GM21381 (cell line): ENCODE data around the gene ATP5MC2.
"Not testable (repeated sequence)": the region's sequence is repeated elsewhere in the genome, so short reads cannot be mapped to it uniquely, and the experiment has no call there.

ENCODE experiments used
- ATAC-seq: cut with Tn5 transposase; IDR thresholded peaks from one replicate; pipeline ENCODE4 v1.9.1; 2021; ENCODE audit warnings: mild to moderate bottlenecking, moderate library complexity; ENCODE audit not compliant: unreplicated experiment

The ATP5MC2 gene

GRCh38 chr12:53653595-53653994 lies 22.3 kb downstream of the ATP5MC2 start:
- no peak for ATAC-seq

DNA sequence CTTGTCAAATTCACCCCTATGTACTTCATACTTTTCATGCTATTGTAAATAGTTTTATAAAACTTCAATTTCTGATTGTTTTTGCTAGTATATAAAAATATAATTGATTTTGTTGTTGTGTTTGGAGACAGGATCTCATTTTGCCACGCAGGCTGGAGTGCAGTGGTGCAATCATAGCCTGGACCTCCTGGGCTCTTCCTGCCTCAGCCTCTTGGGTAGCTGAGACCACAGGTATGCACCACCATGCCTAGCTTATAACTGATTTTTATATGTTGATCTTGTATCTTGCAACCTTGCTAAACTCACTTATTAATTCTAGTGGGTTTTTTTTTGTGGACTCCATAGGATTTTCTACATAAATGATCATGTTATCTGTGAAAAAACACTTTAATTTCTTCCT lies 23.5 kb downstream of the ATP5MC2 start:
- no peak for ATAC-seq

DNA sequence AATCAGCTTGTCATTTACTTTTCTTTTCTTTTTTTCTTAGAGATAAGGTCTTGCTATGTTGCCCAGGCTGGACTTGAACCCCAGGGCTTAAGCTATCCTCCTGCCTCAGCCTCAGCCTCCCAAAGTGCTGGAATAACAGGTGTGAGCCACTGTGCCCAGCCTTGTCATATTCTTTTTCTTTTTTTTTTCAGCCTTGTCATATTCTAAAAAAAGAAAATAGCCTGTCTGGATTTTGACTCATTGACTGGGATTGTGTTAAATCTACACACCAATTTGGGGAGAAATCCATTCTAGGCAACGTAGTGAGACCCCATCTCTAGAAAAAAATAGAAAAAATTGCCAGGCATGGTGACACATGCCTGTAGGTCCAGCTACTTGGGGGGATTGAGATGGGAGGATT lies 24.1 kb downstream of the ATP5MC2 start:
- no peak for ATAC-seq

DNA sequence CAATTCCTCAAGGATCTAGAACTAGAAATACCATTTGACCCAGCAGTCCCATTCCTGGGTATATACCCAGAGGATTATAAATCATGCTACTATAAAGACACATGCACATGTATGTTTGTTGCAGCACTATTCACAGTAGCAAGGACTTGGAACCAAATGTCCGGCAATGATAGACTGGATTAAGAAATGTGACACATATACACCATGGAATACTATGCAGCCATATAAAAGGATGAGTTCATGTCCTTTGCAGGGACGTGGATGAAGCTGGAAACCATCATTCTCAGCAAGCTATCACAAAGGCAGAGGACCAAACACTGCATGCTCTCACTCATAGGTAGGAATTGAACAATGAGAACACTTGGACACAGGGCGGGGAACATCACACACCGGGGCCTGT lies 29.6 kb downstream of the ATP5MC2 start:
- not testable (repeated sequence) for ATAC-seq

GRCh38 chr12:53645165-53645564 lies 30.7 kb downstream of the ATP5MC2 start:
- ATAC-seq: no peak

DNA sequence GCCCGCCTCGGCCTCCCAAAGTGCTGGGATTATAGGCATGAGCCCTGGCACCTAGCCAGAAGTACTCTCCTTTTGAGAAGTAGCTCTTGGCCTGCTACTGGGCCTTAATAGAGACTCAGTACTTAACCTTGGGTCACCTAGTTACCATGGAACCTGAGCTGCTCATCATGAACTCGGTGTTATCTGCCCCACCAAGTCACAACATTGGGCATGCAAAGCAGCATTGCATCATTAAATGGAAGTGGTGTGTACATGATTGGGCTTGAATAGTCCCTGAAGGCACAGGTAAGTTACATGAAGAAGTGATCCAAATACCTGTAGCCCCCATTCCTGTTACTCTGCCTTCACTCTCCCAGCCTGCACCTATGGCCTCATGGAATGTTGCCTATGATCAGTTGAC lies 31.8 kb downstream of the ATP5MC2 start:
- no peak for ATAC-seq

DNA sequence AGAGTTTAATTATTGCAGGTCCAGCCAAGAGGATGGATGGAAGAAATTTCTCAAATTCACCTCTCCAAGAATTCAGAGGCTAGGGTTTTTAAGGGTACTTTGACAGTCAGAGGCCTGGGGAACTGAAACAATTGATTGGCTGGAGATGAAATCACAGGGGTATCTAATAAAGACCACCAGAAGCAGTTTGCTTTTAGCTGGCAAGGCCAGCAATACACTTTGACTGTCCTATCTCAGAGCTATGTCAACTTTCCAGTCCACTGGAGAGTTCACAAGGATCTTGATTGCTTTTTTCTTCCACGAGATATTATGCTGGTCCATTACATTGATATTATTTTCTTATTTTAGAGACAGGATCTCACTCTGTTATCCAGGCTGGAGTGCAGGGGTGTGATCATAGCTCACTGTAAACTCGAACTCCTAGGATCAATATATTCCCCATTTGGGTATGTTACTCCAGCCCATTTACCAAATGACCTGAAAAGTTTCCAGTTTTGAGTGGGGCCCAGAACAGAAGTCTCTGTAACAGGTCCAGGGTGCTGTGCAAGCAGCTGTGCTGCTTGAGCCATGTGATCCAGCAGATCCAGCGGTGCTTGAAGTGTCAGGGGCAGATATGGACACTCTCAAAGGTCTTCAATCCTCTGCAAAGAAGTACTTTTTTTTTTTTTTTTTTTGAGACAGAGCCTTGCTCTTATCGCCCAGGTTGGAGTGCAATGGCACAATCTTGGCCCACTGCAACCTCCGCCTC lies 32.5 kb downstream of the ATP5MC2 start:
- ATAC-seq: no peak

GRCh38 chr12:53638057-53638456 lies 37.8 kb downstream of the ATP5MC2 start:
- no peak for ATAC-seq

DNA sequence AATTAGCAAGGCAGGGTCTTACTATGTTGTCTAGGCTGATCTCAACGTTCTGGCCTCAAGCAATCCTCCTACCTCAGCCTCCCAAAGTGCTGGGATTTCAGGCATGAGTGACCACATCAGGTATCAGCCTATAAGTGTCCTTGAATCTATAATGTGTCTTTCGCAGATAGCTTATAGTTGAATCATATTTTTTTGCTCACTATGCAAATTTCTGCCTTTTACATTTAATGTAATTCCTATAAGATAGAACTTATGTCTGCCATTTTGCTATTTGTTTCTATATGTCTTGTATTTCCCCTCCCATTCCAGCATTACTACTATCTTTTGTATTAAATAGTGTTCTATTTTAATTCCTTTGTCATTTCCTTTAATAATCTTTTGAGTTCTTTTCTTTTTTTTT lies 39.2 kb downstream of the ATP5MC2 start:
- ATAC-seq: no peak

GRCh38 chr12:53635708-53636107 lies 40.2 kb downstream of the ATP5MC2 start:
- not testable (repeated sequence) for ATAC-seq

- ATAC-seq: no peak
Observed at GRCh38 chr12:53631721-53632120, 44.2 kb downstream of the ATP5MC2 start.

DNA sequence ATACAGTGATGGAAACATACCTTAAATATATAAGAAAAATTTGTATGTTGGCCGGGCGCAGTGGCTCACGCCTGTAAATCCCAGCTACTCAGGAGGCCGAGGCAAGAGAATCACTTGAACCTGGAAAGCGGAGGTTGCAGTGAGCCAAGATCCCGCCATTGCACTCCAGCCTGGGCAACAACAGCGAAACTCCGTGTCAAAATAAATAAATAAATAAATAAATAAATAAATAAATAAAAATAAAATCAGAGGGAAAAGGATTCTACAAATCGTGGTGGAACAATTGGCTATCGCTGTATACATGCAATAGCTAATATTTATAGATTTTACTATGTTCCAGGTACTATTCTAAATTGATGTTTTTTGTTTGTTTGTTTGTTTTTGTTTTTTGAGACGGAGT lies 48.0 kb downstream of the ATP5MC2 start:
- ATAC-seq: no peak

- no peak for ATAC-seq
Observed at GRCh38 chr12:53626702-53627169, 49.1 kb downstream of the ATP5MC2 start.

- peak; percentile 91 for ATAC-seq
Observed at GRCh38 chr12:53625946-53626701, 49.8 kb downstream of the ATP5MC2 start, which contains the start of gene ATF7. Gene ATF7, minus strand, starts transcription at chr12:53626382. Its CDS starts 25,382 bp downstream, at chr12:53601000.

- no peak for ATAC-seq
Observed at GRCh38 chr12:53625373-53625945, 50.4 kb downstream of the ATP5MC2 start.

GRCh38 chr12:53624956-53625355 lies 50.9 kb downstream of the ATP5MC2 start:
- ATAC-seq: no peak

GRCh38 chr12:53624458-53624857 lies 51.4 kb downstream of the ATP5MC2 start:
- no peak for ATAC-seq

DNA sequence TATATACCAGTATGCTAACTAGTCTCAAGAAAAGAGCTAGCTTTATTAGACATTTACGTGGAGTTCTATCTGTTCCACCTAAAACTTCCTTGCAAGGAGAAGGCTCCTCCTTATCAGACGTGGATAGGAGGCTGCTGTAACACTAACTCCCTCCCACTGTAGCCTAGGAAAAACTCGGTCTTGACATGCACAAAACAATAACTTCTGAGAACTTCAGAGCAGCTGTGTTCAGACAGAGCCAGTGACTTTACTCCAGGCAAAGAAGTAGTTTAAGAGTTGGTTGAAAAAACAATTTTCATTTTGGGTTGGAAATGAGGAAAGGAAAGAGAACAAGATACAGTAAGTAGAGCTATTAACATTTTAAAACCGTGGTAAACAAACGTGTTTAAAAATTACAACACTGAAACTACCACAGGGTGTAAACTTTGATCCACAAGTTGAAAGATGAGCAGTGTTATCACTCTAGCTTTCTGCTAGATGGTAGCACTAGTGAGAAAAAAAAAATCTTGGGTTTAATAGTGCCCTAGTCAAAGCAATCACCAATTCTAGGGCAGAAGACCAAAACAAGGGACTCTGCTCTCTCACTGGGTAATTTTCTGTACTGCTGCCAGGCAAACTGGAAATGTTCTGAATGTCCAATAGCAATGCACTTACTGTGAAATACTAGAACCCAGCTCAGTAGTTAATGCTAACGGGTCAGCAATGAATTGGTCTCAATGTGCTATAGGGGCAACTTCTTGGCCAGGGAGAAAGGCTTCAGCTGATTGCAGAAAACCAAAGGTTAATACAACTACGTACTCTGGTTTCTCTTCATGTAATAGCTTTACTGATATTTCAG lies 52.1 kb downstream of the ATP5MC2 start:
- ATAC-seq: no peak

DNA sequence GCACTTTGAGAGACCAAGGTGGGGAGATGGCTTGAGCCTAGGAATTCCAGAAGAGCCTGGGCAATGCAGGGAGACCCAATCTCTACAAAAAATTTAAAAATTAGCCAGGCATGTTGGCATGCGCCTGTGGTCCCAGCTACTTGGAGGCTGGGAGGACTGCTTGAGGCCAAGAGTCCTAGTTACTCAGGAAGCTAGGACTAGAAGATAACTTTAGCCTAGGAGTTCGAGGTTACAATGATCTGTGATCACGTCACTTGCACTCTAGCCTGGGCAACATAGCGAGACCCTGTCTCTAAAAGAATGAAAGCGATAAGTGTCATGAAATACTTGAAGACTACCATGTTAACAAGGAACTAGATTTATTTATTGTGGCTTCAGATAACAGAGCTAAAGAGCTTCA lies 53.2 kb downstream of the ATP5MC2 start:
- ATAC-seq: no peak

DNA sequence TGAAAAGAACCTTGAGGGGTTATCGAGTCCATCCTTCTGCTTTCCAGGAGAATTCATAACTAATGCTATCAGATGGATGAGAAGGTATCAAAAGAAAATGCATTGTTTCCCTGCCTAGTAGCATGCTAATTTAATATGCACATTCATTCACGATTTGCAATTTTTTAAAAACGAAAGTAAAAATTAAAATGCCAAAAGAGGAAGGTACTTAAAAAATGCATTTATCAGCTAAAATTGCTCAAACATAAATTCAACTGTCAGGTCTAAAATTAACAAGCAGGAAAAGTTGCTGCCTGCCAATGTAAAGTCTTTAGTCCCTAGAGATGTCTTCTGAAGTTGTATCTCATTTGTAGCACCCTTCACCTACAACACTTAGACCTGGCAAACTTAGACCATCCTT lies 57.6 kb downstream of the ATP5MC2 start:
- no peak for ATAC-seq

- no peak for ATAC-seq
Observed at GRCh38 chr12:53617700-53618099, 58.2 kb downstream of the ATP5MC2 start.
